ENCODE data around the gene PYY.
A peak's percentile ranks its signal among the peaks of the same experiment; 100 is the strongest.

PYY gene

GRCh38 chr17:43912635-43913304, 41.0 kb downstream of the PYY start:
- DNase-seq = no peak

- peak; percentile 44 for DNase-seq
These were observed 41.8 kb downstream of the PYY start for GRCh38 chr17:43911904-43912303.

GRCh38 chr17:43909537-43910231, 44.1 kb downstream of the PYY start:
- no peak for DNase-seq

GRCh38 chr17:43907998-43908721, 45.6 kb downstream of the PYY start:
- peak; percentile 52 for DNase-seq

GRCh38 chr17:43907425-43907981, 46.2 kb downstream of the PYY start, which contains the start of gene MPP2:
TSS of gene MPP2 (minus strand) at chr17:43907536. CDS start at chr17:43904460, 3,076 bp downstream.
- DNase-seq = peak; percentile 48

GRCh38 chr17:43906951-43907424, 46.8 kb downstream of the PYY start:
- DNase-seq = no peak

GRCh38 chr17:43905985-43906852, 47.5 kb downstream of the PYY start:
- no peak for DNase-seq

GRCh38 chr17:43905400-43905984, 48.2 kb downstream of the PYY start:
- DNase-seq = no peak
